OCI-LY1 (cell line): ENCODE measurements around the gene LRP1-AS.

ENCODE experiments used
- H2AFZ ChIP-seq: fragments of 200-600 bp; sonication (generic), shearing (Covaris generic); 2 replicates; pipeline ENCODE4 v1.6.0; 2014; ENCODE audit warnings: antibody characterized with exemption, mild to moderate bottlenecking, low read length
- H3F3A ChIP-seq: fragments of 200-600 bp; sonication (generic), shearing (Covaris generic); 2 replicates; pipeline ENCODE4 v1.6.0; 2014; ENCODE audit warnings: mild to moderate bottlenecking, antibody characterized with exemption, low read length, moderate library complexity; ENCODE audit not compliant: insufficient read depth
- H3K27ac ChIP-seq: fragments of 200-600 bp; sonication (generic); 2 replicates; pipeline ENCODE4 v1.5.1; 2014; ENCODE audit warnings: low read length, mixed run types, mild to moderate bottlenecking, low read depth; ENCODE audit not compliant: poor library complexity, severe bottlenecking
- H3K27me3 ChIP-seq: fragments of 200-600 bp; sonication (generic); 2 replicates; pipeline ENCODE4 v1.6.0; 2014; ENCODE audit warnings: antibody characterized with exemption, mild to moderate bottlenecking, low read length, moderate library complexity; ENCODE audit not compliant: insufficient read depth
- H3K36me3 ChIP-seq: fragments of 200-600 bp; sonication (generic); 2 replicates; pipeline ENCODE4 v1.6.1; 2014; ENCODE audit warnings: mild to moderate bottlenecking, antibody characterized with exemption, low read length, moderate library complexity, mixed read lengths; ENCODE audit not compliant: insufficient read depth
- H3K4me1 ChIP-seq: fragments of 200-600 bp; sonication (generic); 2 replicates; pipeline ENCODE4 v1.5.1; 2014; ENCODE audit warnings: mild to moderate bottlenecking, low read length, moderate library complexity; ENCODE audit not compliant: insufficient read depth, severe bottlenecking
- H3K4me2 ChIP-seq: fragments of 200-600 bp; sonication (generic), shearing (Covaris generic); 2 replicates; pipeline ENCODE4 v1.6.1; 2014; ENCODE audit warnings: low read length
- H3K4me3 ChIP-seq: fragments of 200-600 bp; sonication (generic); 2 replicates; pipeline ENCODE4 v1.5.1; 2014; ENCODE audit warnings: low read length, low read depth, mild to moderate bottlenecking, mixed read lengths; ENCODE audit not compliant: poor library complexity, severe bottlenecking
- H3K79me2 ChIP-seq: fragments of 200-600 bp; shearing (Covaris generic); 2 replicates; pipeline ENCODE4 v1.6.1; 2016; ENCODE audit warnings: mixed run types, low read length, mixed read lengths; ENCODE audit not compliant: insufficient read depth
- H3K9ac ChIP-seq: fragments of 200-600 bp; sonication (generic), shearing (Covaris generic); 2 replicates; pipeline ENCODE4 v1.6.1; 2014; ENCODE audit warnings: mild to moderate bottlenecking, low read length, mixed read lengths
- H3K9me2 ChIP-seq: fragments of 200-600 bp; sonication (generic), shearing (Covaris generic); 2 replicates; pipeline ENCODE4 v1.6.1; 2014; ENCODE audit warnings: low read depth, mild to moderate bottlenecking, low read length, mixed read lengths
- H3K9me3 ChIP-seq: fragments of 200-600 bp; shearing (Covaris generic); 2 replicates; pipeline ENCODE4 v1.6.1; 2014; ENCODE audit warnings: low read length, mixed read lengths
- H4K20me1 ChIP-seq: fragments of 200-600 bp; sonication (generic), shearing (Covaris generic); 2 replicates; pipeline ENCODE4 v1.6.0; 2016; ENCODE audit warnings: mild to moderate bottlenecking, low read length; ENCODE audit not compliant: insufficient read depth
- CTCF ChIP-seq: fragments of 200-600 bp; sonication (generic), shearing (Covaris generic); IDR thresholded peaks from 2 replicates; pipeline ENCODE4 v1.5.1; 2017; ENCODE audit warnings: mild to moderate bottlenecking, antibody characterized with exemption, low read length, moderate library complexity, mixed read lengths
- EZH2 ChIP-seq: fragments of 200-600 bp; sonication (generic), shearing (Covaris generic); IDR thresholded peaks from 2 replicates; pipeline ENCODE4 v1.8.0; 2017; ENCODE audit warnings: borderline replicate concordance, mixed run types, mild to moderate bottlenecking, antibody characterized with exemption, low read length, moderate library complexity, mixed read lengths

LRP1-AS gene

GRCh38 chr12:57195611-57196371 is 48.4 kb upstream of the LRP1-AS start:
- H3K27me3 ChIP-seq: peaks cover 36% of the 10 kb centered on the region; the same call in 1 of the 2 replicates
- H3F3A ChIP-seq: no peaks in the 10 kb centered on the region
- no peaks in the 10 kb centered on the region for H3K9me3 ChIP-seq
- no peaks in the 10 kb centered on the region for H4K20me1 ChIP-seq
- no peak overlapping the region for H3K9ac ChIP-seq
- H3K4me1 ChIP-seq: peaks cover 21% of the 10 kb centered on the region
- H3K4me2 ChIP-seq: peak overlapping the region; percentile 6; the same call in 1 of the 2 replicates
- no peak overlapping the region for H2AFZ ChIP-seq
- TF ChIP-seq EZH2: no peak
- TF ChIP-seq CTCF: peak; percentile 70
- H3K79me2 ChIP-seq: no peaks in the 10 kb centered on the region
- H3K4me3 ChIP-seq: no peak overlapping the region
- H3K27ac ChIP-seq: no peak overlapping the region
- no peaks in the 10 kb centered on the region for H3K9me2 ChIP-seq
- no peaks in the 10 kb centered on the region for H3K36me3 ChIP-seq

DNA sequence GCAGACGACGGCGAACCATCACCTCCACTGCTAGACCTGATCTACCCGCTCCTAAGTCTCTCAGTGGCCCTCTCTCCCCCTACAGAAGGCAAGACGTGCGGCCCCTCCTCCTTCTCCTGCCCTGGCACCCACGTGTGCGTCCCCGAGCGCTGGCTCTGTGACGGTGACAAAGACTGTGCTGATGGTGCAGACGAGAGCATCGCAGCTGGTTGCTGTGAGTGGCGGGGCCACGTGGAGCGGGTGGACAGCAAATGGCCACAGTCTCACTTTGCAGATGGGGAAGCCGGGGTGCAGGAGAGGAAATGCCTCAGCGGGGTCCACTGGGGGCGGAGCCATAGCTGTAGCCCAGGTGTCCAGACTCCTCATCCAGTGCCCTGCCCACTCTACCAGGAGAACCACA is 47.8 kb upstream of the LRP1-AS start:
- Histone ChIP-seq H3K36me3 (no peaks in the 10 kb centered on the region), H3F3A (no peaks in the 10 kb centered on the region), H2AFZ (no peak overlapping the region), H3K4me1 (peaks cover 21% of the 10 kb centered on the region), H3K4me3 (no peak overlapping the region), H3K27me3 (peaks cover 36% of the 10 kb centered on the region; the same call in 1 of the 2 replicates), H3K4me2 (peak overlapping the region; percentile 6; the same call in 1 of the 2 replicates), H3K9me3 (no peaks in the 10 kb centered on the region), H3K79me2 (no peaks in the 10 kb centered on the region), H3K27ac (no peak overlapping the region), H4K20me1 (no peaks in the 10 kb centered on the region), H3K9ac (no peak overlapping the region), H3K9me2 (no peaks in the 10 kb centered on the region)
- TF ChIP-seq EZH2: no peak
- no peak for TF ChIP-seq CTCF

- Histone ChIP-seq H3K27me3 (peaks cover 28% of the 10 kb centered on the region; the same call in 1 of the 2 replicates), H3K9ac (no peak overlapping the region), H3K9me2 (no peaks in the 10 kb centered on the region), H4K20me1 (no peaks in the 10 kb centered on the region), H2AFZ (no peak overlapping the region), H3K4me1 (peaks cover 21% of the 10 kb centered on the region), H3K36me3 (no peaks in the 10 kb centered on the region), H3K27ac (no peak overlapping the region), H3K4me3 (no peak overlapping the region), H3K79me2 (no peaks in the 10 kb centered on the region), H3F3A (no peaks in the 10 kb centered on the region), H3K9me3 (no peaks in the 10 kb centered on the region), H3K4me2 (no peak overlapping the region; the same call in 1 of the 2 replicates)
- TF ChIP-seq CTCF (peak; percentile 15; the same call in 1 of the 2 replicates), EZH2 (no peak)
Observed at GRCh38 chr12:57194253-57194652, 46.8 kb upstream of the LRP1-AS start.
